A549 (cell line): ENCODE data around the gene KIAA0930.

ENCODE experiments used
- CTCF ChIP-seq: fragments of >200 bp; sonication (Bioruptor Twin); formaldehyde crosslinking; IDR thresholded peaks from 3 replicates; pipeline ENCODE4 v1.5.1; 2016
- PHF8 ChIP-seq: fragments of 200-600 bp; sonication (generic); IDR thresholded peaks from 2 replicates; pipeline ENCODE4 v1.6.1; 2016; ENCODE audit warnings: low read depth, mild to moderate bottlenecking, antibody characterized with exemption, moderate library complexity, borderline replicate concordance
- RAD21 ChIP-seq, 2 experiments: fragments of >200 bp in 1 of 2; sonication (Bioruptor Twin) in 1 of 2; formaldehyde crosslinking in 1 of 2; IDR thresholded peaks in 1 of 2; conservative IDR thresholded peaks in 1 of 2; 2 replicates in 1 of 2; 3 replicates in 1 of 2; pipeline ENCODE4 v1.6.1; 2012 to 2018; ENCODE audit warnings: inconsistent platforms in 1 of 2

- TF ChIP-seq CTCF (no peak), RAD21 (conservative IDR thresholded peaks at IDR 0.05 in 1 of 2, IDR thresholded peaks at IDR 0.05 in 1 of 2) (no peak), PHF8 (no peak)
These were observed 73.8 kb downstream of the KIAA0930 start for GRCh38 chr22:45166932-45167331.
